ENCODE measurements around the gene MEGF11.

DNA sequence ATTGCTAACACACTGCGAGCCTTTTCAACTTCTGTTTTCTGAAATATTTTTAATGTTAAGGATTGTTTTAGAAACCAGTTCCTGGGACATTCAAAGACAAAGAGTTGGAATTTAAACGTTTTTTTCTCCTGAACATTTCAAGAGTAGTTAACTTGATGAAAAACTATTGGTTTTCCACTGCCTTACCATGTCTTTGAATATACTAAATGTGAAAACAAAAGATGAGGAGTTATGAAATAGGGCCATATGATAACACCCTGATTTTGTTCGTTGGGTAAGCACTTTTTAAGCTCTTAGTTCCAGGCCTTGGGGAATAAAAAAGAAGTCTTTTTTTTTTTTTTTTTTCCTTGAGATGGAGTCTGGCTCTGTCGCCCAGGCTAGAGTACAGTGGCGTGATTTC, 42.6 kb upstream of the MEGF11 start:
- TF ChIP-seq, protein P1, sequence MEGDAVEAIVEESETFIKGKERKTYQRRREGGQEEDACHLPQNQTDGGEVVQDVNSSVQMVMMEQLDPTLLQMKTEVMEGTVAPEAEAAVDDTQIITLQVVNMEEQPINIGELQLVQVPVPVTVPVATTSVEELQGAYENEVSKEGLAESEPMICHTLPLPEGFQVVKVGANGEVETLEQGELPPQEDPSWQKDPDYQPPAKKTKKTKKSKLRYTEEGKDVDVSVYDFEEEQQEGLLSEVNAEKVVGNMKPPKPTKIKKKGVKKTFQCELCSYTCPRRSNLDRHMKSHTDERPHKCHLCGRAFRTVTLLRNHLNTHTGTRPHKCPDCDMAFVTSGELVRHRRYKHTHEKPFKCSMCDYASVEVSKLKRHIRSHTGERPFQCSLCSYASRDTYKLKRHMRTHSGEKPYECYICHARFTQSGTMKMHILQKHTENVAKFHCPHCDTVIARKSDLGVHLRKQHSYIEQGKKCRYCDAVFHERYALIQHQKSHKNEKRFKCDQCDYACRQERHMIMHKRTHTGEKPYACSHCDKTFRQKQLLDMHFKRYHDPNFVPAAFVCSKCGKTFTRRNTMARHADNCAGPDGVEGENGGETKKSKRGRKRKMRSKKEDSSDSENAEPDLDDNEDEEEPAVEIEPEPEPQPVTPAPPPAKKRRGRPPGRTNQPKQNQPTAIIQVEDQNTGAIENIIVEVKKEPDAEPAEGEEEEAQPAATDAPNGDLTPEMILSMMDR (IDR thresholded peaks at IDR 0.05) = no peak
- TF ChIP-seq POLR2A (IDR thresholded peaks at IDR 0.05) = no peak

Measured in uterus (tissue), 2 donors.